Ovary (tissue), 3 donors: Measurements from ENCODE around the gene TRAF2.

Experiments used
- CTCF ChIP-seq, 3 donors: fragments of 450-650 bp in 2 of 3; fragments of 200-600 bp in 1 of 3; IDR thresholded peaks; one replicate each; pipeline versions ENCODE4 v1.5.1 to v1.8.0; 2016 to 2022; ENCODE audit warnings: antibody characterized with exemption in 3 of 3, mild to moderate bottlenecking in 1 of 3
- EP300 ChIP-seq: sonication (generic); formaldehyde crosslinking; IDR thresholded peaks from one replicate; pipeline ENCODE4 v1.6.1; 2017; ENCODE audit warnings: antibody characterized with exemption
- POLR2A ChIP-seq: fragments of 450-650 bp; IDR thresholded peaks from one replicate; pipeline ENCODE4 v1.6.1; 2017; ENCODE audit warnings: antibody characterized with exemption, mild to moderate bottlenecking, moderate library complexity
- donor health status: DM: no; HTN: no; CAD: no.

- TF ChIP-seq CTCF (IDR thresholded peaks at IDR 0.05) (no peak), EP300 (no peak), POLR2A (no peak)
Observed at GRCh38 chr9:136931611-136932130, 45.4 kb downstream of the TRAF2 start.
